Endodermal cell (in vitro differentiated cells): Measurements from ENCODE around the gene SELENOI. TPM values are rescaled to one million over a fixed set of nuclear protein-coding genes. Genes with fewer than 3 reads are reported as not detected.

Source experiments
- DNase-seq: peaks from one replicate; pipeline ENCODE4 v3.0.0-alpha.2; 2017
- H3K27ac ChIP-seq: 2 replicates; pipeline ENCODE4 v1.5.1; 2013; ENCODE audit warnings: mild to moderate bottlenecking, low read depth, low read length, moderate library complexity
- H3K27me3 ChIP-seq: 2 replicates; pipeline ENCODE4 v1.6.1; 2013; ENCODE audit warnings: mild to moderate bottlenecking, low read length, moderate library complexity; ENCODE audit not compliant: insufficient read depth, control insufficient read depth, poor library complexity, severe bottlenecking
- H3K36me3 ChIP-seq: 2 replicates; pipeline ENCODE4 v1.7.0; 2013; ENCODE audit warnings: mild to moderate bottlenecking, low read length, moderate library complexity; ENCODE audit not compliant: control insufficient read depth, insufficient read depth
- H3K4me1 ChIP-seq: one replicate; pipeline ENCODE4 v1.7.0; 2013; ENCODE audit warnings: low read length; ENCODE audit not compliant: control insufficient read depth, insufficient read depth
- H3K4me3 ChIP-seq: 2 replicates; pipeline ENCODE4 v1.5.1; 2013; ENCODE audit warnings: mild to moderate bottlenecking, low read length, moderate library complexity
- H3K9ac ChIP-seq: 2 replicates; pipeline ENCODE4 v1.6.1; 2013; ENCODE audit warnings: mild to moderate bottlenecking, low read length, moderate library complexity; ENCODE audit not compliant: poor library complexity, severe bottlenecking; ENCODE audit errors: extremely low read depth
- H3K9me3 ChIP-seq: 2 replicates; pipeline ENCODE4 v1.6.1; 2013; ENCODE audit warnings: mild to moderate bottlenecking, low read length, moderate library complexity; ENCODE audit not compliant: control insufficient read depth
- H3K27ac Mint-ChIP-seq: 2 replicates; pipeline ENCODE4 v1.8.0; 2020; ENCODE audit warnings: mixed read lengths
- H3K27me3 Mint-ChIP-seq: 2 replicates; pipeline ENCODE4 v1.8.0; 2021; ENCODE audit warnings: mild to moderate bottlenecking, mixed read lengths; ENCODE audit not compliant: insufficient read depth
- H3K36me3 Mint-ChIP-seq: 2 replicates; pipeline ENCODE4 v1.8.0; 2020; ENCODE audit warnings: low read depth, mixed read lengths
- H3K4me1 Mint-ChIP-seq: 2 replicates; pipeline ENCODE4 v1.8.0; 2020; ENCODE audit warnings: mixed read lengths
- H3K4me3 Mint-ChIP-seq: 2 replicates; pipeline ENCODE4 v1.8.0; 2020; ENCODE audit warnings: mild to moderate bottlenecking, moderate library complexity, mixed read lengths
- H3K9me3 Mint-ChIP-seq: 2 replicates; pipeline ENCODE4 v1.8.0; 2020; ENCODE audit warnings: mild to moderate bottlenecking, mixed read lengths
- CTCF ChIP-seq: fragments of 200-600 bp; sonication (generic); conservative IDR thresholded peaks from 2 replicates; pipeline ENCODE4 v1.5.0; 2021; ENCODE audit warnings: antibody characterized with exemption, mild to moderate bottlenecking
- WGBS, 2 experiments: methylation state at CpG; one replicate each; pipeline versions ENCODE4 v1.1.5 to v1.1.7; 2013; ENCODE audit warnings: missing lambda C conversion rate in 2 of 2, mixed read lengths in 1 of 2; ENCODE audit not compliant: insufficient coverage in 1 of 2, insufficient read length in 1 of 2; 5-methylcytosine and 5-hydroxymethylcytosine counted together
- total RNA-seq, 2 donors: library from RNA; stranded (reverse); fragmentation: NEBNext Ultra II Directional in 1 of 2; extraction: Animal tissue kit (Norgen Biotek cat#: 25700) in 1 of 2; gene quantifications; 2 replicates in 1 of 2; 3 replicates in 1 of 2; pipeline ENCODE4 v1.2.1, GENCODE V29; 2021

Gene SELENOI
- total RNA-seq, 2 donors from 2014 or later = 59.3 to 77.1 TPM

DNA sequence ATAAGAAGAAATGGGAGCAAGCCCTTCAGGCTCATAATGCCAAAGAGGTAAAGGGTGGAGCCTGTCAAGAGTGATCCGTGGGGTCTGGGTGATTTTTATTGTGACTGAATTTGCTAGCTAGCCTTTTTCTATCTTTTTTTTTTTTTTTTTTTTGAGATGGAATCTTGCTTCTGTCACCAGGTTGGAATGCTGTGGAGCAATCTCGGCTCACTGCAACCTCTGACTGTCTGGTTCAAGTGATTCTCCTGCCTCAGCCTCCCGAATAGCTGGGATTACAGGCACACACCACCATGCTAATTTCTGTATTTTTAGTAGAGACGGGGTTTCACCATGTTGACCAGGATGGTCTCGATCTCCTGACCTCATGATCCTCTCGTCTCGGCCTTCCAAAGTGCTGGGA is 84.9 kb downstream of the SELENOI start:
- no peak for DNase-seq
- Histone ChIP-seq H3K27me3 (peaks cover 20% of the 10 kb centered on the region), H3K4me1 (no peaks in the 10 kb centered on the region), H3K9me3 (no peaks in the 10 kb centered on the region), H3K9ac (no peak overlapping the region), H3K4me3 (no peak overlapping the region), H3K27ac (no peak overlapping the region), H3K36me3 (no peaks in the 10 kb centered on the region)
- H3K4me3 Mint-ChIP-seq = no peak overlapping the region
- H3K9me3 Mint-ChIP-seq = no peaks in the 10 kb centered on the region
- no peaks in the 10 kb centered on the region for H3K4me1 Mint-ChIP-seq
- no peak overlapping the region for H3K27ac Mint-ChIP-seq
- H3K27me3 Mint-ChIP-seq = peaks cover 83% of the 10 kb centered on the region
- no peaks in the 10 kb centered on the region for H3K36me3 Mint-ChIP-seq
- no peak for TF ChIP-seq CTCF
- WGBS, 2 experiments = 91 to 95% methylated on average over 7 of the region's 7 CpGs

DNA sequence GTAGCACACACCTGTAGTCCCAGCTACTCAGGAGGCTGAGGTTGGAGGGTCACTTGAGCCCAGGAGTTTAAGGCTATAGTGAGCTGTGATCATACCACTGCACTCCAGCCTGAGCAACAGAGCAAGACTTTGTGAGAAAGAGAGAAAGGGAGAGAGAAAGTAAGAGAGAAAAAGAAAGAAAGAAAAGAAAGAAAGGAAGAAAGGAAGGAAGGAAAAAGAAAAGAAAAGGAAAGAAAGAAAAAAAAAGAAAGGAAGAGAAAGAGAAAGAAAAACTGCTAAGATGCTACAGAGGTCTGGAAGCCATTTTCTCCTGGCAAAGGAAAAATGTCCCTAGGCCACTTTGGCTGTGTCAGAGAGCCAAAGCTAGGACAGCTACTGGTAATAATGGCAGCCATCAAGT is 86.4 kb downstream of the SELENOI start:
- Histone ChIP-seq H3K27me3 (peaks cover 19% of the 10 kb centered on the region), H3K4me3 (no peak overlapping the region), H3K36me3 (no peaks in the 10 kb centered on the region), H3K27ac (no peak overlapping the region), H3K9me3 (no peaks in the 10 kb centered on the region), H3K9ac (no peak overlapping the region), H3K4me1 (no peaks in the 10 kb centered on the region)
- Mint-ChIP-seq H3K36me3 (no peaks in the 10 kb centered on the region), H3K4me1 (no peaks in the 10 kb centered on the region), H3K4me3 (no peak overlapping the region), H3K9me3 (no peaks in the 10 kb centered on the region), H3K27ac (no peak overlapping the region), H3K27me3 (peaks cover 89% of the 10 kb centered on the region)
- no peak for DNase-seq
- no peak for TF ChIP-seq CTCF

GRCh38 chr2:26432859-26433258 is 86.9 kb downstream of the SELENOI start:
- H3K4me3 ChIP-seq = no peak overlapping the region
- no peak for TF ChIP-seq CTCF
- H3K36me3 Mint-ChIP-seq = no peaks in the 10 kb centered on the region
- no peak overlapping the region for H3K27ac ChIP-seq
- H3K4me1 Mint-ChIP-seq = no peaks in the 10 kb centered on the region
- no peaks in the 10 kb centered on the region for H3K9me3 Mint-ChIP-seq
- 47% methylated on average over 2 of the region's 2 CpGs; no CpG with 5 or more reads in 1 of the 2 experiments for WGBS, 2 experiments
- H3K9me3 ChIP-seq = no peaks in the 10 kb centered on the region
- H3K27me3 ChIP-seq = peaks cover 14% of the 10 kb centered on the region
- no peak for DNase-seq
- no peaks in the 10 kb centered on the region for H3K4me1 ChIP-seq
- H3K4me3 Mint-ChIP-seq = no peak overlapping the region
- no peak overlapping the region for H3K9ac ChIP-seq
- peaks cover 85% of the 10 kb centered on the region for H3K27me3 Mint-ChIP-seq
- H3K27ac Mint-ChIP-seq = no peak overlapping the region
- H3K36me3 ChIP-seq = no peaks in the 10 kb centered on the region
